GM21423 (cell line): ENCODE data around the gene DUSP16.
"Not testable (repeated sequence)": the region's sequence is repeated elsewhere in the genome, so short reads cannot be mapped to it uniquely, and the experiment has no call there.

Experiments used
- ATAC-seq: cut with Tn5 transposase; IDR thresholded peaks from one replicate; pipeline ENCODE4 v1.9.1; 2021; ENCODE audit warnings: mild to moderate bottlenecking, moderate library complexity; ENCODE audit not compliant: unreplicated experiment

The DUSP16 gene, protein sequence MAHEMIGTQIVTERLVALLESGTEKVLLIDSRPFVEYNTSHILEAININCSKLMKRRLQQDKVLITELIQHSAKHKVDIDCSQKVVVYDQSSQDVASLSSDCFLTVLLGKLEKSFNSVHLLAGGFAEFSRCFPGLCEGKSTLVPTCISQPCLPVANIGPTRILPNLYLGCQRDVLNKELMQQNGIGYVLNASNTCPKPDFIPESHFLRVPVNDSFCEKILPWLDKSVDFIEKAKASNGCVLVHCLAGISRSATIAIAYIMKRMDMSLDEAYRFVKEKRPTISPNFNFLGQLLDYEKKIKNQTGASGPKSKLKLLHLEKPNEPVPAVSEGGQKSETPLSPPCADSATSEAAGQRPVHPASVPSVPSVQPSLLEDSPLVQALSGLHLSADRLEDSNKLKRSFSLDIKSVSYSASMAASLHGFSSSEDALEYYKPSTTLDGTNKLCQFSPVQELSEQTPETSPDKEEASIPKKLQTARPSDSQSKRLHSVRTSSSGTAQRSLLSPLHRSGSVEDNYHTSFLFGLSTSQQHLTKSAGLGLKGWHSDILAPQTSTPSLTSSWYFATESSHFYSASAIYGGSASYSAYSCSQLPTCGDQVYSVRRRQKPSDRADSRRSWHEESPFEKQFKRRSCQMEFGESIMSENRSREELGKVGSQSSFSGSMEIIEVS

GRCh38 chr12:12562585-12563261 is at the start of gene DUSP16:
Gene DUSP16, minus strand, starts transcription at chr12:12562863. Its CDS starts 41,765 bp downstream, at chr12:12521098.
- ATAC-seq: peak; percentile 74

DNA sequence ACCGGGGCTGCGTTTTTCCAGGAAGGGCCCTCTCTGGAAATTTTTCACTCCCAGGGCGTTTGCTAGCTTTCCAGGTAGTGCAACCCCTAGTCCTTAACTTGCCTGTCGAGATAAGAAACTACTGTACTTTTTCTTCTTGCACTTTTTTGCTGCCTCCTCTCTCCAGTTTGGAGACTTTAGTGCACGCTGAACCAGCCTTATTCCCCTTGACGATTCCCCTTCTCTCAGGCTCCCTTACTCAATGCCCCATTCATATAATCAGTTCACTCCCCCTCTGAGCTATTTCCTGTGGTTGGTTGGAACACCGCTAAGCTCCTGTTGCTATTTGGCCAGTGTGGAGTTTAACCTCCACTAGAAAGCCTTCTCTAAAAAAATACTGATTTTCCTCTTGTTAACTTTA is 49.7 kb upstream of the DUSP16 start:
- no peak for ATAC-seq

DNA sequence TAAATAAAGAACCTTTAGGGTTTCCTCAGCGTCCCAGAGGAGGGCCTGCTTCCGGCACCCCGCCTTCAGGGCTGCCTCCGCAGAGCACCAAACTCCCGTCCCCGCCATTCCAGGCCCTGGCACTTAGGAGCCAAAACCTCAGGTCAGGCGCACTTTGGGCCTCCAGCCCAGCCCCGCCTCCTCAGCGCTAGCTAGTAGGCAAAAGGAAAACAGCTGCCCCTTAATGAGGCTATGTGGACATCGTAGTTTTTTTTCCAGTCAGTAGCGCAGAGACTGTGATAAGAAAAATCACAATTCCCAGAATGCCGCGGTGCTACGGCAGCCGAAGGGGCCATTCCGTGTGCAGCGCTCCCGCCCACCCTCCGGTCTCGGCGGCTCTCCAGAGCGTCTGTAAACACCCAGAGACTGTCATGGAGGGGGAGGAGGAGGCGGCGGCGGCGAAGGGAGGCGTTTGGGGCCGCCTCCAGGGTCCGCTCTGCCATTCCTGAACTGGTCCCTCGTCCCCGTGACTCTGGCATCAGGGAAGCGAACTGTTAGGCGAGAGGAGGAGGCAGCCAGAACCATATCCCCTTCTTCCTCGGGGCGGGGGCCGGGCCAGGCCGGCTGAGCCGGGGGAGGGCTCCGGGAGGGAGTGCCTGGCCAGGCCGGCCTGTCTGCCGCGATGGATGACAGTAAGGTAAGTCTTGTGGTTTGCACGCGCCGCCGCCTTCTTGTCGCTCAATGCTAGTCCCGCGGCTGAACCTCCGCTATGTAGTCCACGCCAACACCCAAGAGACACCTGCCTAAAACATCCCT is 49.0 kb upstream of the DUSP16 start, which contains the start of gene CREBL2:
Gene CREBL2 (plus strand): TSS at position 365 of the 795 bp plus-strand sequence. CDS start 297 bp downstream, at position 662.
- ATAC-seq: peak; percentile 69

GRCh38 chr12:12610711-12611110 is 48.0 kb upstream of the DUSP16 start:
- ATAC-seq: no peak

GRCh38 chr12:12609692-12610091 is 47.0 kb upstream of the DUSP16 start:
- no peak for ATAC-seq

- no peak for ATAC-seq
Observed at GRCh38 chr12:12608557-12608957, 45.9 kb upstream of the DUSP16 start.

DNA sequence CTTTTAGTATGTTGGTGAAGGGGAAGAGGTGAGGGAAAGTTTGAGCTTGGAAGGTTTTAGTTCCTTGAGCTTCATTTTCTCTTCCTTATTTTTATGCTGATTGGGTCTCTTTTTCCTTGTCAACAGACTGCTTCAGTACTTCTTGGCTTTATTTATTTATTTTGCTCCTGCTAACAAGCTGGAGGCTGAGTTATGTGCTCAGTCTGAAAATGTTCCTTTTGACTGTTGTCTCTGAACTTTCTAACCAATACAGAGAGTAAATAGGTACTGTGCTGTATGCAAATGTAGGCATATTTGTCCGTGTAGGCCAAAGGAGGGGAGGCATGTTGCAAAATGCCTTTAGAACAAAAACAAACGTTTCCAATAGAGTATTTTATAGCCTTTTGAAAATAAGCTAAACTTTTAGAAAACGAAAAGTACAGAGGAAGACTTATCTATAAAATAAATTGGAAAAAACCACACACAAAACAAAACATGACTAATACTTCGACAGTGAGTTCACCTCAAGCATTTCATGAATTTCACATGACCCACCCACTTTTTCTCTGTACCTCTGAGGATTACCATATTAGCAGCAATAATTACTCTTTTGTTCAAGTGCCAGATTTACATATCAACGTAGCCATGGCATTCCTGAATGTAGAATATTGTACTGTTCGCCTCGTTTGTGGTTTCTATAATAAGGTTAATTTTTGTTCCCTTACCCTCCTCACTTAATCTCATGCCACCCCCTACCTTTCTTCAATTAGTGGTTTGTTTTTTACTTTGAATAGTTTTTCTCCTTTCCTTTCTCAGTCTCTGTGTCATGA is 44.3 kb upstream of the DUSP16 start:
- no peak for ATAC-seq

GRCh38 chr12:12604740-12605139 is 42.1 kb upstream of the DUSP16 start:
- no peak for ATAC-seq

- no peak for ATAC-seq
Observed at GRCh38 chr12:12600659-12601058, 38.0 kb upstream of the DUSP16 start.

- ATAC-seq: no peak
Observed at GRCh38 chr12:12599750-12600643, 37.3 kb upstream of the DUSP16 start.

GRCh38 chr12:12598864-12599263 is 36.2 kb upstream of the DUSP16 start:
- ATAC-seq: no peak

DNA sequence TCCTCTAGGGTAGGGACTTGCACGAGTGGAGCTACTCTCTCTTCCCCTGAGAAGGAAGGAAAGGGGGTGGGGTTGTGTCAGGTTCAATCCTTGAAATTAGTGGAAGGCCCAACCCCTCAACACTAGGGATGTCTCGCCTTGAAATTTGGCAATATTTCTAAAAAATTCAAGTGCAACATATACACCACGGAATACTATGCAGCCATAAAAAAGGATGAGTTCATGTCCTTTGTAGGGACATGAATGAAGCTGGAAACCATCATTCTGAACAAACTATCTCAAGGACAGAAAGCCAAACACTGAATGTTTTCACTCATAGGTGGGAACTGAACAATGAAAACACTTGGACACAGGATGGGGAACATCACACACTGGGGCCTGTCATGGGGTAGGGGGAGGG is 33.9 kb upstream of the DUSP16 start:
- not testable (repeated sequence) for ATAC-seq

DNA sequence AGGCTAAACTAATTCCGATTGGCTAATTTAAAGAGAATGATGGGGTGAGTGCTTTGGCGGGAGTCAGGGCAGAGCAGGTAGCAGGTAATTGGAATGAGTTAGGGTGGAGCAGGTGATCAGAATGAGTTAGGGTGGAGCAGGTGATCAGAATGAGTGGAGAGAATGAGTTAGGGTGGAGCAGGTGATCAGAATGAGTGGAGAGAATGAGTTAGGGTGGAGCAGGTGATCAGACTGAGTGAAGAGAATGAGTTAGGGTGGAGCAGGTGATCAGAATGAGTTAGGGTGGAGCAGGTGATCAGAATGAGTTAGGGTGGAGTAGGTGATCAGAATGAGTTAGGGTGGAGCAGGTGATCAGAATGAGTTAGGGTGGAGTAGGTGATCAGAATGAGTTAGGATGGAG is 33.3 kb upstream of the DUSP16 start:
- ATAC-seq: not testable (repeated sequence)

- no peak for ATAC-seq
Observed at GRCh38 chr12:12592930-12593329, 30.3 kb upstream of the DUSP16 start.

DNA sequence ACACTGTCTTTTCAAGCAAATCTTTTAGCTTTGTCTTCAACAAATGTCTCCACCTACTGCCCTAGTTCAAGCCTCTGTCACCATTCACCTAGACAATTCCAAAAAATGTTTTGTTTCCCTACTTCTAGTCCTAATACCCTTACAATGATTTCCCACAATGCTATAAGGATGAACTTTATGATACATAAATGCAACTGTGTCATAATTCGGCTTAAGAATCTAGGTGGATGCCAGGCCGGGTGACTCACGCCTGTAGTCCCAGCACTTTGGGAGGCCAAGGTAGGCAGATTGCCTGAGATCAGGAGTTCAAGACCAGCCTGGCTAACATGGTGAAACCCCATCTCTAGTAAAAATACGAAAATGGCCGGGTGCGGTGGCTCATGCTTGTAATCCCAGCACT is 28.3 kb upstream of the DUSP16 start:
- no peak for ATAC-seq

DNA sequence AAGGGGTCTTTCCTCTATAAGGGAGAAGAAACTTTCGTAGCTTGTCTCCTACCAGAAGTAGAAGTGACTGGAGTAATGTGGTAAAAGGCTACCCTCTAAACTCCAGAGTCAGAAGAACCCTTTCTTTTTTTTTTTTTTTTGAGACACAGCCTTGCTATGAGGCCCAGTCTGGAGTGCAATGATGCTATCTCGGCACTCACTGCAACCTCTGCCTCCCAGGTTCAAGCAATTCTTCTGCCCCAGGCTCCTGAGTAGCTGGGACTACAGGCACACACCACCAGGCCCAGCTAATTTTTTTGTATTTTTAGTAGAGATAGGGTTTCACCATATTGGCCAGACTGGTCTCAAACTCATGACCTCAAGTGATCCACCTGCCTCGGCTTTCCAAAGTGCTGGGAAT is 25.8 kb upstream of the DUSP16 start:
- not testable (repeated sequence) for ATAC-seq

DNA sequence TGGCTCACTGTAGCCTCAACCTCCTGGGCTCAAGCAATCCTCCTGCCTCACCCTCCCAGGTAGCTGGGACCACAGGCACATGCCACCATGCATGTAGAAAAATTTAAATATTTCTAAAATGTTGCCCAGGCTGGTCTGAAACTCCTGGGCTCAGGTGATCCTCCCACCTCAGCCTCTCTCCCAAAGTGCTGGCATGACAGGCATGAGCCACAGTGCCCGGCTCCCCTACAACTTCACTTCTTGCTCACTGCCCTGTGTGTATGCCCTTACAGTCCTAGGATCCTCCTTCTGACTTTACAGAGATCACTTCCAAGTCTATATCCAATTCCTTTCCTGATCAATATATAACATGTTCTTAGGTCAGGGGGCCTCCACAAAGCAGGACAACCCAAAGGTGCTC is 25.2 kb upstream of the DUSP16 start:
- no peak for ATAC-seq

- ATAC-seq: no peak
Observed at GRCh38 chr12:12586879-12587675, 24.4 kb upstream of the DUSP16 start.
